ENCODE data around the gene RBPMS2.

RBPMS2 gene

DNA sequence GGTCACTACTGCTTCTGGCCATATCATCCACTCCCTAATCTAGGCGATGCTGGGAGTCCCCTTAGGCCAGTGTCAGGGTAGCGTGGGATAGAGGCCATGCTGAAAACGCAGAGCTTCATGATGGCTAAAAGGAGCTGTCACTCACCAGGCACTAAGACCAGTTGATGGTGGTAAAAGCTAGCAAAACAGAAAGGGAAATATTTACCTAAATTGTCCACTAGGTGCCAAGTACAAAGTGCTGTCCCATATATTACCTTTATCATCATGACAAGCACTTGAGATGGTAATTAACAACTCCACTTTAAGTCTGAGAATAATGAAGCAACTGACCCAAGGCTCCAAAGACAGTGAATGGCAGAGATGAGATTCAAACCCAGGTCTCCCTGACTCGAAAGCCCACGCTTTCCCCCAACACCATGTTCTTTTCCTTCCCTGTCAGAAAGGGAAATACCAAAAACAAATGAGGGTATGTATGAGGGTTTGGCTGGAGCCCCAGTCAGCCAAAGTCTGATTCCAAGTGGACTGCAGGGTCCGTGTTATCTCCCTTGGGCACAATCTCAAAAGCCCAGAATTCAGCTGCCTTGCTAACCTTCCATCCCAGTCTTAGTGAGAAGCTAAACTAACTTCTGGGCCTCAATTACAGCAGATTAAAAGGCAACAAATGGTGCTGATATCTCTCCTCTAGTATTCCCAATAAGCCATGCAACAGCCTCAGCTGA is 84.7 kb downstream of the RBPMS2 start:
- Histone ChIP-seq H3K27ac (ENCODE audit: extremely low read depth, low read depth, low read length) (no peak overlapping the region), H3K9me3 (ENCODE audit: control insufficient read depth, insufficient read depth, low read depth, low read length) (no peaks in the 10 kb centered on the region), H3K4me1 (ENCODE audit: control insufficient read depth, insufficient read depth, low read length) (no peaks in the 10 kb centered on the region; the same call in 1 of the 2 replicates), H3K4me3 (ENCODE audit: low read depth, low read length) (no peak overlapping the region), H3K36me3 (ENCODE audit: control insufficient read depth in 2 of 2, insufficient read depth in 1 of 2, low read length in 2 of 2) (peaks cover 10 to 76% of the 10 kb centered on the region in 2 experiments)
- no peak for TF ChIP-seq ZNF747 (tag by site-specific recombination; IDR thresholded peaks at IDR 0.05)
- TF ChIP-seq, protein P1, sequence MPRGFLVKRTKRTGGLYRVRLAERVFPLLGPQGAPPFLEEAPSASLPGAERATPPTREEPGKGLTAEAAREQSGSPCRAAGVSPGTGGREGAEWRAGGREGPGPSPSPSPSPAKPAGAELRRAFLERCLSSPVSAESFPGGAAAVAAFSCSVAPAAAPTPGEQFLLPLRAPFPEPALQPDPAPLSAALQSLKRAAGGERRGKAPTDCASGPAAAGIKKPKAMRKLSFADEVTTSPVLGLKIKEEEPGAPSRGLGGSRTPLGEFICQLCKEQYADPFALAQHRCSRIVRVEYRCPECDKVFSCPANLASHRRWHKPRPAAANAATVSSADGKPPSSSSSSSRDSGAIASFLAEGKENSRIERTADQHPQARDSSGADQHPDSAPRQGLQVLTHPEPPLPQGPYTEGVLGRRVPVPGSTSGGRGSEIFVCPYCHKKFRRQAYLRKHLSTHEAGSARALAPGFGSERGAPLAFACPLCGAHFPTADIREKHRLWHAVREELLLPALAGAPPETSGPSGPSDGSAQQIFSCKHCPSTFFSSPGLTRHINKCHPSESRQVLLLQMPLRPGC (tag by site-specific recombination; IDR thresholded peaks at IDR 0.05), result no peak
- no peak for TF ChIP-seq ZNF677 (tag by site-specific recombination; IDR thresholded peaks at IDR 0.05)
- no peak for TF ChIP-seq ZNF311 (tag by site-specific recombination; IDR thresholded peaks at IDR 0.05; ENCODE audit: borderline replicate concordance)
- ChIA-PET POLR2A (no interaction called here), CTCF (interaction anchor here (0.9 to 2.7 kb wide), 5 partner anchors 10 to 37 kb away, joined by 3 to 20 read pairs (median 3); no protein-coding TSS in a partner anchor)

DNA sequence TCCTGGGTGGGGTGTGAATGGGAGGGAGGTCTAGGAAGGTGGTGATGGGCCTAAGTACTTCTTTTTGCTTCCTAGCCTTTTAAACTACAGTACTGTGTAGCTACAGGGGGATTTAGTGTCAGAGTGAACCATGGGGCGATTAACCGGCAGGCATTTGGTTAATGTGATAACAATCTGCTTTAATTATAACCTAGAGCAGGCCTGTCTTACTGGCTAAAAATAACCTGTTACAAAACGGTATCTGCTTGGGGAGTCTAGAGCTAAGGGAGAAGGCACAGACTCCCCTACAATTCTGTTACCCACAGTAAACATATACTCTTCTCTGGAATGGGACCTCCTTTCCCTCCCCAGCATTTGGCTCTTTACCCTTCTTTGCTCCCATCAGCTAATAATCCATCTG is 85.4 kb downstream of the RBPMS2 start:
- ChIA-PET CTCF (interaction anchor here (0.5 to 2.7 kb wide), 5 partner anchors 10 to 253 kb away, joined by 3 to 20 read pairs (median 3); no protein-coding TSS in a partner anchor), POLR2A (no interaction called here)
- Histone ChIP-seq H3K4me3 (ENCODE audit: low read depth, low read length) (no peak overlapping the region), H3K9me3 (ENCODE audit: control insufficient read depth, insufficient read depth, low read depth, low read length) (no peaks in the 10 kb centered on the region), H3K36me3 (ENCODE audit: control insufficient read depth in 2 of 2, insufficient read depth in 1 of 2, low read length in 2 of 2) (peaks cover 10 to 74% of the 10 kb centered on the region in 2 experiments), H3K27ac (ENCODE audit: extremely low read depth, low read depth, low read length) (no peak overlapping the region), H3K4me1 (ENCODE audit: control insufficient read depth, insufficient read depth, low read length) (no peaks in the 10 kb centered on the region; the same call in 1 of the 2 replicates)
- TF ChIP-seq, protein P2, sequence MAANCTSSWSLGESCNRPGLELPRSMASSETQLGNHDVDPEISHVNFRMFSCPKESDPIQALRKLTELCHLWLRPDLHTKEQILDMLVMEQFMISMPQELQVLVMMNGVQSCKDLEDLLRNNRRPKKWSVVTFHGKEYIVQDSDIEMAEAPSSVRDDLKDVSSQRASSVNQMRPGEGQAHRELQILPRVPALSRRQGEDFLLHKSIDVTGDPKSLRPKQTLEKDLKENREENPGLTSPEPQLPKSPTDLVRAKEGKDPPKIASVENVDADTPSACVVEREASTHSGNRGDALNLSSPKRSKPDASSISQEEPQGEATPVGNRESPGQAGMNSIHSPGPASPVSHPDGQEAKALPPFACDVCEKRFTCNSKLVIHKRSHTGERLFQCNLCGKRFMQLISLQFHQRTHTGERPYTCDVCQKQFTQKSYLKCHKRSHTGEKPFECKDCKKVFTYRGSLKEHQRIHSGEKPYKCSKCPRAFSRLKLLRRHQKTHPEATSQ (tag by site-specific recombination; IDR thresholded peaks at IDR 0.05), result no peak
- TF ChIP-seq SP7 (tag by site-specific recombination; IDR thresholded peaks at IDR 0.05), result peak; percentile 54
